ENCODE data around the gene SNTG2.

Gene SNTG2

DNA sequence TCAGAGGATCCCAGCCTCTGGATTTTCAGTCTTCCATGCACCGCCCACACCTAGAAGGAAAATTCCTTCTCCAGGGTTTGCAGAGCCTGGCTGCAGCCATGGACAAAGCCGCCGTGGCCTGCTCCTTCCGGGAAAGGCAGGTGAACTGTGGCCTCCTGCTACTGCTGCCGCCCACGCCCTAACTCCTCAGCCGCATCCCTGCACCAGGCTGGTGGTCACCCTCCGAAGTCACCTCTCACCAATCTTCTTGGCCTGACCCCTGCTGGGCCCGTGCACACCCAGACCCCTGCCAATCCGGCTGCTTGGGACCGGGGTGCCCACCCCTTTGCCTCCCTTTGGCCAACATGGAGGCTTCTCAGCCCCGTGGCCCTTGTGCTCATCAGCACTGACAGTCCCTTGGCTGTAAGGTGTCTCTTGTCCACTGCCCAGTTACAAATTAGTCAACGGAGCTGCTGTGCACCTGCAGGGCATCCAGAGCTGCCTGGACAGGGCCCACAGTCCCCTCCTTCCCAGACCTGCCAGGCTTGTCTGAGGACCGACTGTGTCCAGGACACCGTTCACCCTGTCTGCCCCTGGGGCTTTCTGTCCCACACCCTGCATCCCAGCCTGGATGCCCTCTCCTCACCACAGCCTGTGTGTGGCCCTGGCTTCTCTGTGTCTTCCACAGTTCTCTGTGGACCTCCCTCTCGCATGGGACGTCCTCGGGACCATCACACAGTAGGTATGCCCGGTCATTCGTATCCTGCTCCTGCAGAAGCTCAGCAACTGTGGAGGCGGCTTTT lies 332.6 kb downstream of the SNTG2 start:
- no peak for DNase-seq (ENCODE audit: low spot score)

DNA sequence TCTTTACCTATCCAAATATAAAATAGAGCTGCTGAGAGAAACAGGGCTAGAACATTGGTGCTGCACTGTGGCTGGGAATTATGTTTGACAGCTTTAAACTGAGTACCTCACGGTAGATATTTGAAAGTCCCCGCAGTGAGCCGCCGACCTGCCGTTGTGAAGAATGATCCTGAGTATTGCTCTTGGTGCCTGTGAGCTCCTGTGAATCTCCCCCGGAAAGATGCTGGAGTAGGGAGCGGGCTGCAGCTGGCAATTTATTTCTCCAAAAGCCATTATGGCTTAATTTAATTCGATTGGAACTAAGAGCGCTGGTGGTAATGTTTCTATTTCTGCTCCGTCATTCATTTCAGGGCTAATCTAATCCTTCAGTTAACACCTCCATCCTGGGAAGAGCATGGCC lies 333.2 kb downstream of the SNTG2 start:
- no peak for DNase-seq (ENCODE audit: low spot score)

DNA sequence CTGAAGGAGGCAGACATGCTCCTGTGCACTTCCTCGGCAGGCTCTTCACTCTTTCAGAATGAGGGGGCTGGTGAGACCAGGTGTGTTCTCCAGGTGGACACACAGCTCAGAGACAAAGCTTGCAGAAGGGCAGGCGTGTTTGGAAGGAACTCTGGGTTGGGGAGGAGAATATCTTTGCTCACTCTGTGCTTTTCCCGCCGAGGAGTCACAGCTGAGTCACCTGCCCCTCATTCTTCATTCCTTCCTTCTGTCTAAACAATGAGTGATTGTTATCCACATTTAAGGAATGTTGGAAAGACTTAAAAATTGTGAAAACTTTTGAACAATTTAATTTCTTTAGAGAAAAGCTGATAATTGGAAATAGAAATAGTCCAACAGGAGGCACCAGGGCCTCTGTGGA lies 336.3 kb downstream of the SNTG2 start:
- no peak for DNase-seq (ENCODE audit: low spot score)

DNA sequence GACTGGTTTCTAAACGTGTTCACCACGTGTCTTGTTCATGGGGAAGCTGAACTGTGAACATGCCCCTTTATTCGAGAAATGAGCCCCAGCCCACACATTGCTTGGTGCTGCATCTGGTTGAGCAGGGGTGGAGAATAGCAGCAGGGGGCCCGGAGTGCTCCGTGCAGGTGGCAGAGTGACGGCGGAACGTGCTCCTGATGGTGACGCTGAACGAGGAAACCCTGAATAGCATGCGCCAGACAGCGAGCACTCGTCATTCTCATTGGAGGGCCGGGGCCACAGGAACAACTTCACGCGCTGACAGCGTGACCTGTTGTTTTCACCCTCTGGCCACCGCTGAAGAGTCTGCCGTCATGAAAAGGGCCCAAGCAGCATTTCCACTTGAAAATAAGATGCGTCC lies 336.8 kb downstream of the SNTG2 start:
- no peak for DNase-seq (ENCODE audit: low spot score)

DNA sequence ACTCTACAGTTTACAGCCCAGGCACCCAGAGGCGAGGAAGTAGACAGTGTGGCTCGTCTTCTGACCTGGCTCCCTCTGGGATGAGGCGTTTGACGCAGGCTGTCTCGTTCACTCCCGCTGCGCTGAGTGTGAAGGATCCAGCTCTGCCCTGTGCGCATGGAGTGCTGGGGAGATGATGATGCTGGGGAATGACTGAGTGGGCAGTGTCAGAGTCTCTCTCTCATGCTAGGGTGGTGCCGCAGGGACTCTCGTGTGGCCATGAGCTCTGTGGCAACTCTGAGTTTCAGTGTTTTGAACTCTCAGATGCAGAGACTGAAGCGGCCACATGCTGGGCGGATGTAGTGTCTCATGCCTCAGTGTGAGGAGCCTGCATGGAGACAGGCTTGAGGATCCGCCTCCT lies 344.3 kb downstream of the SNTG2 start:
- DNase-seq (ENCODE audit: low spot score), result no peak

DNA sequence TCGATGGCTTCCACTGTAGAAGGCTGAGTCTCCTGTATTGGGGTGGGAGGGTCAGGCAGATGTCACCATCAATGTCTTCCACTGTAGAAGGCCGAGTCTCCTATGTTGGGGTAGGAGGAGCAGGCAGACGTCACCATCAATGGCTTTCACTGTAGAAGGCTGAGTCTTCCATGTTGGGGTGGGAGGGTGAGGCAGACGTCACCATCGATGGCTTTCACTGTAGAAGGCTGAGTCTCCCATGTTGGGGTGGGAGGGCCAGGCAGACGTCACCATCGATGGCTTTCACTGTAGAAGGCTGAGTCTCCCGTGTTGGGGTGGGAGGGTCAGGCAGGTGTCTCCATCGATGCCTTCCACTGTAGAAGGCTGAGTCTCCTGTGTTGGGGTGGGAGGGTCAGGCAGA lies 345.1 kb downstream of the SNTG2 start:
- DNase-seq (ENCODE audit: low spot score), result no peak

DNA sequence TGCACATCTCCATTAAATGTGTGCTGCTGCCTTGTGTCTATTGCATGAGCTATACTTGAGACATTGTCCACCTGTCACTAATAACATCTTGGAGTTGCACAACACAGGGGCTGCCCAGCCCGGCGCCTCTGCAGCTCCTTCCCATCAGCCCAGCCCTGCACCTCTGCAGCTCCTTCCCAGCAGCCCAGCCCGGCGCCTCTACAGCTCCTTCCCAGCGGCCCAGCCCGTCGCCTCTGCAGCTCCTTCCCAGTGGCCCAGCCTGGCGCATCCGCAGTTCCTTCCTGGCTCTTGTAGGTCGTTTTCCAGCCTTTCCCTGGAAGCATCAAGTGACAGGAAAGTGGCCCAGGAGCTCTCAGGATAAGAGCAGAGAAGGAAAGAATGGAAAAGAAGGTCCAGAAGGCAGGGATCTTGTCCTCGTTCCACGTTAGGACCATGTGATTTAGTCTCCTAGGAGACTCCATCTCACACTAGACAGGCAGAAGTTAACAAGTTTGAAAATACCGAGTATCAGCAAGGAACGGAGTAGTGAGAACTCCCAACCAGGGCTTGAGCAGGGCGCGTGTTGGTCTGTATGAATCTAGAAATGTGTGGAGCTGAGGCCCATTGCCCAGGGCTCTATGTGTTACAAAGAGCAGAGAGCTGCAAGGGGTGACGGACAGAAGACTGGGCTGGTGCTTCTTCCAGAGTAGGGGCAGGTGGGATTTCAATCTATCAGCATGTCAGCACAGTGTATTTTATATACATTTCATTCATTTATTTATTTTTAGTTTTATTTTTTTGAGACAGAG lies 346.9 kb downstream of the SNTG2 start:
- no peak for DNase-seq (ENCODE audit: low spot score)

DNA sequence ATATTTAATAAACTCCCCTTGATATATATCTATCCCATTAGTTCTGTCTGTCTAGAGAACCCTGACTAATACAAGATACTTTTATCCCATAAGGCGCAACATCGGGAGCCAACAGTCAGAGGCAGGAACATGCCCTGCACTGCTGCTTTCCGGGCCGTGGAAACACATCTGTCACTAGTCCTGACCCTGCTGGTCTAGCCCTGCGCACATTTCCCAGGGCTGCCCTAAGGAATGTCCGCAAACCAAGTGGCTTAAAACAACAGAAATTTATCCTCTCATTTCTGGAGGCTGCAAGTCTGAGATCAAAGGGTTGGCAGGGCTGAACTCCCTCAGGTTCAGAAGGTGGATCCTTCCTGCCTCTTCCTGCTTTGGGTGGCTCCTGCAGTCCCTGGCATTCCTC lies 348.4 kb downstream of the SNTG2 start:
- DNase-seq (ENCODE audit: low spot score), result no peak

DNA sequence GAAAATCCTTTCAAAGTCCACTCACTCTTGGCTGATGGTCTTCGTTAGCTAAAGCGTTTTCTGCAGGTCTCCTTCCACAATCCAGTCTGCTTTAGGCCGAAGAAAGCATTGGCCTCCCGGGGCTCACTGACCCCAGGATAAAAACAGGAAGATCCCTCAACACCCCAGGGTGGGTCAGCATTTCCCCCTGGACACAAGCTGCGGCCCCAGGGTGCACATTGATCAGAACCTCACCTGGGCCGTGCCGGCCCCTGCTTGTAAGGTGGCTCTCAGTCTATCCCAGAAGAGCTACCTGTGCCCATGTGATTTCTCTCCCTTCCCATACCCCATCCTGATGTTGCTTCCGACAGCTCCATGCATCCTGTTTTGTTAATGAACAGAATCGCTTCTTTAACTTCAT lies 349.6 kb downstream of the SNTG2 start:
- no peak for DNase-seq (ENCODE audit: low spot score)

DNA sequence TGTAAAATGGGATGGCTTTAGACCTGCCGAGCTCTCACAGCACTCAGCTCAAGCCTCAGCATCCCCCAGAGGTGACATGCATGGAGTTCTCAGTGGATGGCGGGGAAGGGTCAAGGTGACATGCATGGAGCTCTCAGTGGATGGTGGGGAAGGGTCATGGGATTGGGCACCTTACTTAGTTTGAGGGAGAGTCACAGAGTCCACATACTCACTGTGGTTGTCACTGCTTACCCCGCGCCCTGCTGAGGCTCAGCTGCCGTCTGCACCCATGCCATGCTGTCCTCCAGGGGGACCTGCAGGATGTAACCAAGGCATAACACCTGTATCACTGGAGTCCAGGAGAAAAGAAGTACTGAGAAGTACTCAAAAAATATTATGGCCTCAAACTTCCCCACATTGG lies 350.4 kb downstream of the SNTG2 start:
- no peak for DNase-seq (ENCODE audit: low spot score)

DNA sequence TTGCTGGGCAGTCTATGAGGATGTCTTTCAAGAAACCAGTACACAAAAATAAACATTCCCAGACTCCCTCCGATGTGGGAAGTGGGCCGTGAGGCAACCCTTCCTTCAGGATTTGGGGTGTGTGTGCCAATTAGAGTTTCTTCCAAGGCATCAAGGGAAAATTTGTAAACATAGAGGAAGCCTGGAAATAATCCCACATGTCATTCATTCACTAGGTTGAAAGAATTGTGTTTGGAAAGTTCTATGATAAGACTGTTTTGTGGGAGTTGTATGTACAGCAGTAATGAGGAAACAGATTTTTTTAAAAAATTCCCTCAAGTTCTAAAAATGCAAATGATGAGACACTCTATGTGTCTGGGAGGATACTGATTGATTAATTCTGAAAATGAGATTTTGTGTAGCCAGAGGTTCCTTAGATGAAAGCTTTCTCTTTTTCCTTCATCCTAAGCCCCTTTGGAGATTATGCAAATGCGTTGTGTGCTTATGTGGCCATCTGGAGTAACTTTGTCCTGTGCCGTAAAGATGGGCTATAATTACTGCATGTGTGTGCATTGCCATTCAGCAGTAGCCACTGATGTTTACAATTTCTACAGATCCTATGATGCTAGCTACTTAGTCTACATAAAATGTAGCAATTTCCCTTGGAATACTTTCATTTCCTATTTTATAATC lies 354.8 kb downstream of the SNTG2 start:
- DNase-seq (ENCODE audit: low spot score), result no peak

DNA sequence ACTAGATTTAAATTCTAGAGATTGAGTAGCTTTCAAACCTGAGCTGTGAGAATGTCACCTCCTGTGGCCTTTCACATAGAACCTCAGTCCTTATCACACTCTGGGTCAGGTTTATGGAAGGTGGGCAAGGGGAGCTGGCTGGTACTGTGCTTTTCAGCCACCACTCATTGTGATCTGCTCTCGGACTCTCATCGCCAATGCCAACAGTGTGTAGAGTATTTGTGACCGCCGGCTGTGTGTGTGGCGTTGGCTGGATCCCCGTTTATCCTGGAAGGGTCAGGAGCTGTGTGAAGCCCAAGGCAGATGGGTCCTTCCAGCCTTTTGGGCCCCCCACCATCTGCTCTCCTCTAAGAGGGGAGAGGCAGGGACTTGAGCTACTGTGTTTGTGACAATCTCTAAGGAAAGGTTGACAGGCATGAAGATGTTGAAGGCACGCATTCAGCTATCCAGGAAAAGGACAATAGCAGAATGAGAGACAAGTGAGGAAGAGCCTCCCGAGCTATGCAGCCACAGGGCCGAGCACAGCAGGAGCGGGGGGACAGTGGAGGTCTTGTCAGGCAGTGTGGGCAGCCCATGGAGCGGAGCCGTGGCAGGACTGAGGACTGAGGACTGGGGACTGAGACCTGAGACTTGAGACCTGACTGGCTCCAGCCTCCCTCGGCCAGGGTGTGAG lies 355.5 kb downstream of the SNTG2 start:
- DNase-seq (ENCODE audit: low spot score), result no peak

DNA sequence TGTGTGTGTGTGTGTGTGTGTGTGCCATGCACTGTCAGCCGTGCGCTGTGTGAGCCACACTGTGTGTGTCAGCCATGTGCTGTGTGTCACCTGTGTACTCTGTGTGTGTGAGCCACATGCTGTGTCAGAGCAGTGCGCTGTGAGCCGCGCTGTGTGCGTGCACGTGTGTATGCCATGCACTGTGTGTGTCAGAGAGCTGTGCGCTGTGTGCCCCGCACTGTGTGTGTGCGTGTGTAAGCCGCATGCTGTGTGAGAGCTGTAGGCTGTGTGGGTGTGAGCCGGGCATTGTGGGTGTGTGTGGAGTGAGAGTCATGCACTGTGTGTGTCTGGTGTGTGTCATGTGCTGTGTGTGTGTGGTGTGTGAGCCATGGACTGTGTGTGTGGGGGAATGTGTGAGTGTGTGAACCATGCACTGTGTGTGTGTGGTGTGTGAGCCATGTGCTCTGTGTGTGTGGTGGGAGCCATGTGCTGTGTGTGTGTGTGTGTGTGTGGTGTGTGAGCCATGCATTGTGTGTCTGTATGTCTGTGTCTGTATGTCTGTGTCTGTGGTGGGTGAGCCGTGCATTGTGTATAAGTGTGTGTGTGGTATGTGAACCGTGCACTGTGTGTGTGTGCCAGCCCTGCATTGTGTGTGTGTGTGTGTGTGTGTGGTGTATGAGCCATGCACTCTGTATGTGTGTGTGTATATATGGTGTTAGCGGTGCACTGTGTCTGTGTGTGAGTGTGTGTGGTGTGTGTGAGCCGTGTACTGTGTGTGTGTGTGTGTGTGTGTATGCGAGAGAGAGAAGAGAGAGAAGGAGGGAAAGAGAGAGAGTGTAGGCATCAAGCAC lies 356.3 kb downstream of the SNTG2 start:
- no peak for DNase-seq (ENCODE audit: low spot score)

DNA sequence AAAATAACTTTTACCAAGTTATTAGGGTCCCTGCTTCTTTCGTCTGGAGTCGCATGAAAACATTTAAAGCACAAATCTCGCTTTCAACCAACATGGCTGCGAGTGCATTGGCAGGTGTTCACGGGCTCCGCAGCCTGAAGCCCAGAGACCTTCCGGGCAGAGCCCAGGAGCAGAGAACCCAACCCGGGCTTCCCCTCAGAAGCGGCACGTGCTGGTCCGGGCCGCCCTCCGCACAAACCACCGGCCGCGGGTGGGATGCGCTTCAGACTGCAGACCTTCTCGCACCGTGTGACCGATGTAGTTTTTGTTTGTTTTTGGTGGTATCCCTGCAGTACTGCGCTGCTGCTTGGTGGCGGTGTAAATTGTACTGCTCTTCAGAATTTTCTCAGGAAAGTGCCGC lies 357.0 kb downstream of the SNTG2 start:
- DNase-seq (ENCODE audit: low spot score), result no peak

DNA sequence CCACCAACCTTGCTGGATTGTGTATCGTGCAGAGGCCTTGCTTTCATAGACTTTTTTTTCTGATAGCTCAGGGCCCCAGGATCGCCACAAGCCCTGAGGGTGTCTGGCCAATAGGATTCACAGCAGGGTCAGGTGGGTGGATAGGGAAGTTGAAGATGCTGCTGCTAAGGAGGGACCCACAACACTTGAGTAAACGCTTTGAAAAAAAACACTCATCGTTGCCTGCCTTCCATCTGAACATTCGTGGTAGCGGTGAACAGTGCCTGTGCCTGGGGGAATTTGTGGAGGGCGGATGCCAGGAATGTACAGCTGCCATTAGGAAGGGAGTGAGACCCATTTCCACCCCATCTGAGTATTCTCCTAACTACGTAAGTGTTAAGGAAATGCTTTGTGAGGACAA lies 358.0 kb downstream of the SNTG2 start:
- DNase-seq (ENCODE audit: low spot score), result no peak

DNA sequence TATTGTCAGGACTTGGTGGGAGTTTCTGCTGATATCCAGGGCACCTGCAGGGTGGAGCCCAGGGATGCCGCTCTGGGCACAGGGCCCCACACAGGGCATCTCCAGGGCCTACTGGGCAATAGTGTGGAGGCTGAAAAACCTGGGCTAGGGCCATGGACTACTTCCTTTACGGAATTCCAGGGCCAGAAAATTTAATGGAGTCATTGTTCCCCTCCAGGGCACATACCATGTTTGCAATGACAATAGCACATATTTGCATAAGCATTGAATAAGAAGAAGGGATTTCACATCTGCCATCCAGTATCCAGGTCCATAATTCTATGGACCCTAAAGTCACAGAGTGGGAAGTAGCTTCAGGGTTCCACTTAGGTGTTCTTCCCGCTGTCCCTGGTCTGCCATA lies 358.9 kb downstream of the SNTG2 start:
- no peak for DNase-seq (ENCODE audit: low spot score)

DNA sequence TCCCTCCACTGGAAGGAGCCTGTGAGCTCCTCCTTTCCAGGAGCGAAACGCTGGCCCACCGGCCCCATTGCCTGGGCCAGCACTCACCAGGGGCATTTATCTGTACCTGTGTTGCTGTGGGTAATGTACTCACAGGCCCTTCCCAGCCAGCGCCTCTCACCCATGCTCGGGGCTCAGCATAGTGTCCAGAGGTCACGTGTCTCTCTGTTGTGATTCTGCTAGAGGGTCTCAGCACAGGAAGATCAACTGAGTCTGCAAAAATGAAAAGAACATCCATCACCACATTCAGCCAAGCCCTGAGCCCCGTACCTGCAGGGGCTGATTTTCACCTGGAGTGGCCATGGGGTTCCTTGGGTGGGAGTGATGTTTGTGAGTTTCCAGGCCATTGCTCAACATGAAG lies 359.6 kb downstream of the SNTG2 start:
- DNase-seq (ENCODE audit: low spot score), result no peak

DNA sequence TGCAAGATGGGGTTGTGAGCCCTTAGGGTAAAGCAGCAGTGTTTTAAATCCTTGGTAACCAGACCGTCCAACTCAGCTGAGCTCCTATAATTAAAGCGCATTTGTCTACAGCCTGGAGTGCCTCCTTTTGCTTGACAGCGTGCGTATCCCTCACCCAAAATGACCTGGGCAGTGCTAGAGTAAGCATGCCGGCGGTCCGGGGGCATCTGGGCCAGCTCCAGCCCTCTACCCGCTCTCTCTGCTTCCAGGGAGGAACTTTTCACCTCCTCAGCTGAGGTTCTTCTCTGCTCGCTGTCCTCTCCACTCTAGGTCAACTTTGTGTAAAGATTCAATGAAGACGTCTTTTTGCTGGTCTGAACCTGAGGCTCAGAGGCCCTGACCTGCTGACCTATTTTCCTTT lies 360.2 kb downstream of the SNTG2 start:
- no peak for DNase-seq (ENCODE audit: low spot score)

DNA sequence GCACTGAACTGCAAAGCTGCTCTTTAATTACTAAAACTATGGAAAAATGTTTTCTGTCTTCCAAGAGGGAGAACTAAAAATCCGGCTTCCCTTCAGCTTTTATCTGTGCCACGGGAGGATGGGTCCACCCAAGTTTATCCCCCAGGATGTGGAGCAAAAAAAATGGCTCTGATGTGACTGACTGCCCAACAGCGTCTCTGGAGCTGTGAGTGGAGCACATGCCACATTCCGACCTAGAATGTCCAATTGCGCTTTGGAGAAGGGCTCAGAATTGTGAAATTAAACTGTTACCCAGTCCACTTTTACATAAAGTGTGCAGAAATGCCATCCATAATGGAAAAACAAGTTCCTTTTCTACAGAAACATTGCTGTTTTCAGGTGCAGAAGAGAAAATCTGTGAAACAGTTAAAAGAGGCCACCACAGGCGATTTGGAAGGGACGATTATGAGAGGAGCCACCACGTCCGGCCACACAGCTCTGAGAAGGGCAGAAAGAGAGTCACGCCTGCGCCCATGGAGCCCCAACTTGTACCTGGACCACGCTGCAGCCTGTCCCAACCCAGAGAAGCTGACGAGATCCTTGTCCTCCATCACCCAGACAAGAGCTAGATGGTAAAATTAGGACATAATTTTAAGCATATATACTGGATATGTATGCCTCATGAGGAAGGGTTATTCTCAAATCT lies 362.7 kb downstream of the SNTG2 start:
- DNase-seq (ENCODE audit: low spot score), result no peak

DNA sequence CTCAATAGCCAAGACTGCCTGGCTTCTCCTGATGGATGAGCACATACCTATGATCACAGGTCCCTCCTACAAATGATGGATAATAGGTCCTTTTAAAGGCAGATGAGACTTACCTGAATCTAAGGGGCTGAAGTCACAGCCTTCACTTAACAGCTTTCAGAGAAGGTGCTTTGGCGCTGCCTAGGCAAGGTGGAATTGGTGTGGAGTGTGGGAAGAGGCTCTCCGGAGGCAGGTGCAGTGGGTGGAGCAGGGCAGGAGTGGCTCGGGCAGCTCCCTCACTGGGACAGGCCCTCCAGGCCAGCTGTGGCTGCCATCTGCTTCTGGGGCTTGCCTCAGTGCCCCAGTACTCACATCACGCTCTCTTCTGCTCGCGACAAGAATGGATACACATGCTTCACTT lies 363.6 kb downstream of the SNTG2 start:
- no peak for DNase-seq (ENCODE audit: low spot score)

DNA sequence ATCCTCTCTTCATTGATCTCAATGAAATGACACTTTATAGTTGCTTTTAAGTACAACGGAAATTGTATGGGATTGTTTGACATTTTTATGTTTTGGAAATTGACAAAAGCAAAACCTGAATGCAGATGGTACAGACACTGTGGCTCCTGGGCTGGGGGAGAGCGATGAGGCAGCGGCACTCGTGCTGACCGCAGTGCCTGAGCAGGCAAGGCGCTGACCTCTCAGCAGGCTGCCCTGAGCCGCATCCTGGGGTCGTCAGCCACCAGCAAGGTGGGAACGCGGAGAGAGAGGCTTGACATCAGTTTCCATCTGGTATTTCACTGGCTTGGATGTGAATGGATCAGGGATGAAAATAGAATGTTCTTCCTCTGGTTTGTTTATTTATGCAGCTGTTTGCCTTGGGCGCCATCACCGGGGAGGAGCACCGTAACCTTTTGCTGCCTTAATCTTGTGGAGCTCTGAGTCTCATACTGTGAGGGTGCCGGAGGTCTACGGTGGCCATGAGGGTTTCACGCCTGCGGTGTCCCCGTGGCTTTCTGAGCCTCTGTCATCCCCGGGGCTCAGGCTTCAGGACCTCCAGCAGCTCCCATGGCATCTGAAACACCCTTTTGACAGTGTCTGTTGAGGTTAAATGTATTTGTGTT lies 367.8 kb downstream of the SNTG2 start:
- DNase-seq (ENCODE audit: low spot score), result no peak

Measured in GM03348 (cell line).